ENCODE data around the gene IFIT1B.
"Not testable (repeated sequence)": the region's sequence is repeated elsewhere in the genome, so short reads cannot be mapped to it uniquely, and the experiment has no call there.

IFIT1B gene

GRCh38 chr10:89347701-89348457 lies 30.0 kb upstream of the IFIT1B start:
- in situ Hi-C loops (cut with HindIII; ENCODE audit: low sequenced_read_pairs) = no loop called here

DNA sequence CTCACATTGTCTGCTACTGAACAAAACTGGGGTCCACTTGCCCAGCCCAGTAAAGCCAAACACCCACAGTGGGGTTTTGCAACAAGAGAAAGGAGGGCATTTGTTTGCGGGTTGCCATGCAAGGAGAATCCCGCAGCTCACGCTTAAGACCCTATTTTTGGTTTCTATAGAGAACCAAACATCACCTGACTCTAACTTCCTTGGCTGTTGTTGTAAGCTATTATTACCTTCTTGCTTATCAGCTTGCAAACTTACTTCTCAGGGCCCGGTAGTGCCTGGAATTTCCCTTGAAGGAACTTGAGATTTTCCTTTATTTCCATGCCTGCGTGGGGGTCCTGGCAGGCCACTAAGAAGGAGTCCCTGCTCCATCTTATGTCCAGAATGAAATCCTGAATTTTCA lies 29.4 kb upstream of the IFIT1B start:
- in situ Hi-C loops (cut with HindIII; ENCODE audit: low sequenced_read_pairs) = no loop called here

DNA sequence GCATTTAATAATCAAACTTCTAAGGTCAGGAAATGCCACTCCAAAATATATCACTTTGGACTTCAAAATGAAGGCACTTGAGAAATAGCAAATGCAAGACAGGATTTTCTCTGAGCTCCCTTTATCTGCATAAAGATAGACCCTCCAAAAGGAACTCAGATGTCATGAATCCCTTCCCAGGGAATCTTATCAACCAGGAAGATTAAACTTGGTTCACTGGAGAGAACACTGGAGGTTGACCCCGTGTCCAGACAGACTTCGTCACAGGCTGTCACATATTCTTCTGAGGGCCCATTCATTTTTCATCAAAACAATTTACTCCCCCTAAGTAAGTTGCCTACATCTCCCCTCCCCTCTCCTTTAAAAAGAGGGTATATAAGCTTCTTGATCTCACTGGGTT lies 28.9 kb upstream of the IFIT1B start:
- in situ Hi-C loops (cut with HindIII; ENCODE audit: low sequenced_read_pairs) = no loop called here

GRCh38 chr10:89350631-89351315 lies 27.1 kb upstream of the IFIT1B start:
- in situ Hi-C loops (cut with HindIII; ENCODE audit: low sequenced_read_pairs) = not testable (repeated sequence)

DNA sequence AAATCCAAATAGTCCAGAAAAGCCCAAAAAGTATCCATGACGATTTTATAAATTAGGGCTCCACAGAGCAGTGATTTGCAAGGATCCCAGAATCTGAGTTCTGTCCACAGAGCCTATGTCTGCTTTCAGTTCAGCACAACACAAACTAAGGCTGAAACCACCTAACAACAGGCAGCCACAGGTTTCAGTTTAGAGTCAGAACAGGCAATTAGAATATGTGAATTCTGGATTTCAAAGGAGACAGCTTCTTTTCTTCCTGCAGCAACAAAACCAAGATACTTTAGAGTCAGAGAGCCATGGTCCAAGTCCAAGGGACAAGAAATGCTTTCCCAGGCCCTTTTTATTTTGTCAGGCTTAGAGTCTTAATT lies 26.5 kb upstream of the IFIT1B start:
- in situ Hi-C loops (cut with HindIII; ENCODE audit: low sequenced_read_pairs) = no loop called here

DNA sequence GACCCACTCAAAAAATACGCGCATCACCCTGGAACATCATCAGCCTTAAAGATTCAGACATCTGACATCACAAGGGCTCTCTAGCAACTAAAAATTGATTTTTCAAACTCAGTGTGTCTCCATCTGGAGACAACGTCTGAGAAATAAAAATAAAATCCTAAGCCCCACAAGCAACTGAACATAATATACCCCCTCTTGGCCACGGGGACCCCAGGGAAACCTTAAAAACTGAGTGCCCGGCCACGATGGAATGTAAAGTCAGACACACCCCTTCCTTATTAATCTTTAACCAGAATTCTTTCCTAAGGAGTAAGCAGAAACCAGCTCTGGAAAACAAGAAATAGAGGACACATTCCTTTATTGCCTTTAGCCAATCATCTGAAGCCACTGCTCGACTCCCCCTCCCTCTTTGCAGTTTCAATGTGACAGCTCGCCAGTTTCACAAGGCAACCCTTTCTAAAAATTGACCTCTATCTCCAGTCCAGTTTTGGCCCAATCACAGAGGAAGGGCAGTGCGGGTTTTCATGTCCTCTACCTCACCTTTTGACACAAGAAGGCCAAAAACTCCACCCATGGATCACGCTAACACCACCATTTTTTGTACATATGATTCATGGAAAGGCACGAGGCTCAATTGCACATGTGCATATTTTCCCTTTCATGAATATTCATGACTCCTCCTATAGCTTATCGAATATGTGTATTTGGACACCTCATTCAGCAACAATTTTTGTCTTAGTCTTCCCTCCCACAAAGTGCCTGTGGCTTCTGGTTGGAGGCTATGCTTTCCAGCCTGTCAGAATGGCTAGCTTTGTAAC lies 25.9 kb upstream of the IFIT1B start:
- in situ Hi-C loops (cut with HindIII; ENCODE audit: low sequenced_read_pairs) = no loop called here

GRCh38 chr10:89352802-89353201 lies 25.1 kb upstream of the IFIT1B start:
- in situ Hi-C loops (cut with HindIII; ENCODE audit: low sequenced_read_pairs) = no loop called here

- in situ Hi-C loops (cut with HindIII; ENCODE audit: low sequenced_read_pairs) = no loop called here
Measured at GRCh38 chr10:89355394-89355931, 22.4 kb upstream of the IFIT1B start.

GRCh38 chr10:89357096-89357495 lies 20.8 kb upstream of the IFIT1B start:
- in situ Hi-C loops (cut with HindIII; ENCODE audit: low sequenced_read_pairs) = no loop called here

DNA sequence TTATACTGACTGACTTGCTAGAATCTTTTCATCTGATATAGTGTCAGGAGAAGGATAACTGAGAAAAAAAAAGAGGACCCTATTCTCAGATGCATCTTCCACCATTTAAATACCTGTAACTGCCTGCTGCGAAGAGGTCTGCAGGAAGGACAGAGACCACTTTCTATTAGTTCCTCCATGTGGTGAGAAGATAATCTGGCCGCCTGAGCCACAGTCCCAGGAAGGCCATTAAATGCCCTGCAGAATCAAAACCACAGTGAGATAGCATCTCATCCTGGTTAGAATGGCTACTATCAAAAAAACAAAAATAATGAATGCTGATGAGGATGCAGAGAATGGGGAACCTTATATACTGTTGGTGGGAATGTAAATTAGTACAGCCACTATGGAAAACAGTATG lies 19.9 kb upstream of the IFIT1B start:
- in situ Hi-C loops (cut with HindIII; ENCODE audit: low sequenced_read_pairs) = no loop called here

GRCh38 chr10:89360157-89360556 lies 17.7 kb upstream of the IFIT1B start:
- in situ Hi-C loops (cut with HindIII; ENCODE audit: low sequenced_read_pairs) = no loop called here

- in situ Hi-C loops (cut with HindIII; ENCODE audit: low sequenced_read_pairs) = no loop called here
Measured at GRCh38 chr10:89362929-89363328, 14.9 kb upstream of the IFIT1B start.

DNA sequence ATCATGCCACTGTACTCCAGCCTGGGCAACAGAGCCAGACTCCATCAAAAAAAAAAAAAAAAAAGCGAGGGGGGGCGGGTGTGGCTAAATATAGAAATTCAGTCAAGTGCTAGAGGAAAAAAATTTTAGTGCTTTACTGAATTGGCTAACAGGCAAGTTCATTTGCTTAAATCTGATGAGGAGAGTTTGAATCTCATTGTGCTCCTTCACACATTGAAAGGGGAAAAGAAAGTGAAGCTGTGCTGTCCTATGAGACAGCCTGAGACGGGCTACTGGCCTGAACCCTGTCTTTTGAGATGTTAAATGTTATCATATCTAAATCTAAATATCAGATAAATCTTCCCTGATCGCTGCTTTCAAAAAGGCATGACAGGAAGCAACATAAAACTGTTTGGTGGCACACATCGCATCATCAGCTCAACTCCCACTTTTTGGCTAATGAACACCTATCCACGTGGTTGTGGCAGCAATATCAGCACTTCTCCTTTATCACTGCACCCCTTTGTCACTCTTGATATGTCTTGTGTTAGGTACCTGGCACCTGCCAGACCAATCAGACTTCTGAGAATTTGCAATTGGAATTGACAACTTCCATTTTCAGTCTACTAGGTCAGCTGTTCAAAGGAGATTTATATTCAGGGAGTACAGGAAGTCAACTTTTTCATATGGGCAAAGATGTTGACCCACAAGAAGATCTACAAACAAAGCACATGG lies 14.0 kb upstream of the IFIT1B start:
- in situ Hi-C loops (cut with HindIII; ENCODE audit: low sequenced_read_pairs) = no loop called here

GRCh38 chr10:89364531-89364930 lies 13.3 kb upstream of the IFIT1B start:
- in situ Hi-C loops (cut with HindIII; ENCODE audit: low sequenced_read_pairs) = no loop called here

DNA sequence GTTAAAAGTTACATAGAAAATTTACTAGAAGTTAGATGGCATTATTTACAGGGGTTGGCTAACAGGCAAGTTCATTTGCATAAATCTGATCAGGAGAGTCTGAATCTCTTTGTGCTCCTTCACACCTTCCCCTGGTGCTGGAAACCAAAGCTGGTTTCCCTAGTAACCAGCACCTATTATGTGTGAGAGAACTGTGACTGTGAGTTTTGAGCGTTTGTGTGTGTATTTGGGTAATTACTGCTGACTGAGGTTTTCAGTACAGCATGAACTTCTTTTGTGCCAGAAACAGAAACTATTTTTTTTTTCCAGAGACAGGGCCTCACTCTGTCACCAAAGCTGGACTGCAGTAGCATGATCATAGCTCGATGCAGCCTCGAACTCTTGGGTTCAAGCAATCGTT lies 10.3 kb upstream of the IFIT1B start:
- in situ Hi-C loops (cut with HindIII; ENCODE audit: low sequenced_read_pairs) = no loop called here

- in situ Hi-C loops (cut with HindIII; ENCODE audit: low sequenced_read_pairs) = no loop called here
Measured at GRCh38 chr10:89368129-89368528, 9.7 kb upstream of the IFIT1B start.

- in situ Hi-C loops (cut with HindIII; ENCODE audit: low sequenced_read_pairs) = loop anchor here (5.0 kb wide), 1 partner anchor 102 kb away; no protein-coding TSS in a partner anchor
Measured at GRCh38 chr10:89369156-89370105, 8.4 kb upstream of the IFIT1B start.

DNA sequence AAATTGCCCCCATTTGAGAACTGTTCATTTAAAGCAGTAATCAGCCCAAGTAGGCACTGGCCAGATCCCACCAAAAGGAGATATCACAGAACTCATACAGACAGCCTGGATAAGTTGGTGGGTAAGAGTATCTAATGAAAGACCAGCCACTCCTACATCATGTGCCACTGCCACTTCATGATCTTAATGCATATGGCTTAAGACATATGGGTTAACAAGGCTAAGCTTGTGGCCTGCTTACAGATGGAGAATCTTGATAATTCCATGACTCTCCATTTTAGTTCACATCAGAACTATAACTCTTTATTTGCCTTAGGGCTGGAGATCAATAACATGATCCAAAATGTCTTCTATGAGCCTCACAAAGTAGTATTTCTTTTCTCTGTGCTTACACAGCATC lies 6.8 kb upstream of the IFIT1B start:
- in situ Hi-C loops (cut with HindIII; ENCODE audit: low sequenced_read_pairs) = loop anchor here (5.0 kb wide), 1 partner anchor 104 kb away; no protein-coding TSS in a partner anchor

DNA sequence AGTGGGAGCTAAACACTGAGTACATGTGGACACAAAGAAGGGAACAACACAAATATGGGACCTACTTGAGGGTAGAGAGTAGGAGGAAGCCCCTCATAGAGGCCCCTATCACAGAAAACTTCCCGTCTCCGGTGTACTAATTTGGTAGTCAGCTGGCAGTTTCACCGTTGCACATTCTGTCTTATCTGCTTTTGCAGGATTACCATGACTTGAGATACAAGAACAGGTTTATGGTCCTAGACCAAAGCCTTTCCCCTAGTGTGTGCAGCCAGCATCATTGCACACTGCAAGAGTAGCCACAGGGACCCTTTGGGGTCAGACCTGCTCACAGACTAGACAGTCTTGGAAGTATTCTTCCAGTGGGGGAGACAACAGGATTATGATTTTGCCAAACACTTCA lies 5.9 kb upstream of the IFIT1B start:
- in situ Hi-C loops (cut with HindIII; ENCODE audit: low sequenced_read_pairs) = loop anchor here (5.0 kb wide), 1 partner anchor 105 kb away; no protein-coding TSS in a partner anchor
